WTC11 (cell line): ENCODE data around the gene TRAPPC10. TPM values are rescaled to one million over a fixed set of nuclear protein-coding genes. Genes with fewer than 3 reads are reported as not detected.

Source experiments
- ATAC-seq: fragments of 200-7000 bp; cut with Tn5 transposase; 2 replicates; pipeline ENCODE4 v1.10.0; 2021; ENCODE audit warnings: mild to moderate bottlenecking, moderate library complexity
- CTCF ChIA-PET: fragments of 300-600 bp; sonication (Branson Sonifier 250); formaldehyde crosslinking; loops from one replicate; lab custom pipeline; 2021; ENCODE audit warnings: antibody characterized with exemption; lab: Charles Lee
- POLR2A ChIA-PET: fragments of 350-600 bp; sonication (Branson Sonifier 250); formaldehyde crosslinking; loops from one replicate; lab custom pipeline; 2021; ENCODE audit warnings: antibody characterized with exemption; lab: Charles Lee
- DNase-seq: peaks from one replicate; pipeline ENCODE4 v3.0.0; 2021; ENCODE audit warnings: low spot score
- H3K27ac Mint-ChIP-seq: 2 replicates; pipeline ENCODE4 v1.8.0; 2021; ENCODE audit warnings: mixed read lengths
- H3K27me3 Mint-ChIP-seq: 2 replicates; pipeline ENCODE4 v1.8.0; 2021; ENCODE audit warnings: low read depth, mild to moderate bottlenecking, moderate library complexity, mixed read lengths
- H3K36me3 Mint-ChIP-seq: 2 replicates; pipeline ENCODE4 v1.8.0; 2021; ENCODE audit warnings: mixed read lengths
- H3K4me1 Mint-ChIP-seq: 2 replicates; pipeline ENCODE4 v1.8.0; 2022; ENCODE audit warnings: mixed read lengths
- H3K4me3 Mint-ChIP-seq: 2 replicates; pipeline ENCODE4 v1.8.0; 2021; ENCODE audit warnings: mild to moderate bottlenecking, moderate library complexity, mixed read lengths
- H3K9me3 Mint-ChIP-seq: 2 replicates; pipeline ENCODE4 v1.8.0; 2021; ENCODE audit warnings: mixed read lengths
- ATF2 ChIP-seq: sonication (generic); formaldehyde crosslinking; IDR thresholded peaks from 2 replicates; pipeline ENCODE4 v1.8.1; 2022; ENCODE audit warnings: low read depth, missing genetic modification reagents, borderline replicate concordance
- ELF4 ChIP-seq: sonication (generic); formaldehyde crosslinking; IDR thresholded peaks from 2 replicates; pipeline ENCODE4 v1.8.1; 2022; ENCODE audit warnings: low read depth, mild to moderate bottlenecking, moderate library complexity, missing genetic modification reagents
- ESRRA ChIP-seq: sonication (generic); formaldehyde crosslinking; IDR thresholded peaks from 2 replicates; pipeline ENCODE4 v1.8.1; 2022; ENCODE audit warnings: mild to moderate bottlenecking, missing genetic modification reagents, borderline replicate concordance
- FOXP4 ChIP-seq: sonication (generic); formaldehyde crosslinking; IDR thresholded peaks from 2 replicates; pipeline ENCODE4 v1.8.0; 2022; ENCODE audit warnings: mild to moderate bottlenecking, missing genetic modification reagents
- IRF1 ChIP-seq: sonication (generic); formaldehyde crosslinking; IDR thresholded peaks from 2 replicates; pipeline ENCODE4 v1.8.0; 2023; ENCODE audit warnings: missing genetic modification reagents
- IRF2 ChIP-seq: sonication (generic); formaldehyde crosslinking; IDR thresholded peaks from 2 replicates; pipeline ENCODE4 v1.8.0; 2022; ENCODE audit warnings: low read depth, missing genetic modification reagents, borderline replicate concordance
- NR3C1 ChIP-seq: sonication (generic); formaldehyde crosslinking; conservative IDR thresholded peaks from 2 replicates; pipeline ENCODE4 v1.8.1; 2023; ENCODE audit warnings: low read depth, mild to moderate bottlenecking, missing genetic modification reagents
- RELA ChIP-seq: sonication (generic); formaldehyde crosslinking; IDR thresholded peaks from 2 replicates; pipeline ENCODE4 v1.8.1; 2022; ENCODE audit warnings: missing genetic modification reagents, mild to moderate bottlenecking, borderline replicate concordance
- SP1 ChIP-seq: sonication (generic); formaldehyde crosslinking; conservative IDR thresholded peaks from 2 replicates; pipeline ENCODE4 v1.8.1; 2022; ENCODE audit warnings: missing genetic modification reagents
- TEAD1 ChIP-seq: sonication (generic); formaldehyde crosslinking; IDR thresholded peaks from 2 replicates; pipeline ENCODE4 v1.8.0; 2022; ENCODE audit warnings: mild to moderate bottlenecking, missing genetic modification reagents
- ZNF396 ChIP-seq: fragments of 250-450 bp; sonication (Bioruptor Pico); IDR thresholded peaks from 2 replicates; pipeline ENCODE4 v1.8.0; 2021; ENCODE audit warnings: mild to moderate bottlenecking, moderate library complexity, borderline replicate concordance
- ZNF512 ChIP-seq: sonication (generic); formaldehyde crosslinking; IDR thresholded peaks from 2 replicates; pipeline ENCODE4 v1.8.1; 2022; ENCODE audit warnings: missing genetic modification reagents, borderline replicate concordance
- total RNA-seq: library from RNA; stranded (reverse); gene quantifications from 3 replicates; pipeline ENCODE4 v1.2.3, GENCODE V29; 2021

The TRAPPC10 gene
- total RNA-seq, 1 experiment from 2014 or later, result 34.5 TPM

GRCh38 chr21:44005071-44005470 is 7.0 kb upstream of the TRAPPC10 start:
- Mint-ChIP-seq H3K9me3 (no peaks in the 10 kb centered on the region), H3K27ac (no peak overlapping the region), H3K27me3 (no peaks in the 10 kb centered on the region), H3K4me3 (no peak overlapping the region), H3K4me1 (peaks cover under 1% of the 10 kb centered on the region), H3K36me3 (no peaks in the 10 kb centered on the region)
- CTCF ChIA-PET, result no interaction called here
- TF ChIP-seq ESRRA (CRISPR knock-in tag) (no peak), RELA (CRISPR knock-in tag) (no peak), NR3C1 (CRISPR knock-in tag) (no peak)
- POLR2A ChIA-PET, result no interaction called here
- DNase-seq (no peak), ATAC-seq (no peak)

GRCh38 chr21:44005593-44005992 is 6.5 kb upstream of the TRAPPC10 start:
- Mint-ChIP-seq H3K36me3 (no peaks in the 10 kb centered on the region), H3K27ac (no peak overlapping the region), H3K4me1 (peaks cover 6% of the 10 kb centered on the region), H3K9me3 (no peaks in the 10 kb centered on the region), H3K4me3 (no peak overlapping the region), H3K27me3 (no peaks in the 10 kb centered on the region)
- DNase-seq (no peak), ATAC-seq (no peak)
- ChIA-PET CTCF (interaction anchor here (0.6 kb wide), 1 partner anchor 63 kb away, joined by 3 read pairs; no protein-coding TSS in a partner anchor), POLR2A (no interaction called here)
- TF ChIP-seq TEAD1 (no peak), SP1 (no peak), ZNF396 (CRISPR knock-in tag) (no peak), ZNF512 (CRISPR knock-in tag) (no peak), ATF2 (CRISPR knock-in tag) (no peak), IRF2 (CRISPR knock-in tag) (no peak), ELF4 (CRISPR knock-in tag) (no peak)

- CTCF ChIA-PET, result interaction anchor here (0.6 kb wide), 1 partner anchor 62 kb away, joined by 3 read pairs; no protein-coding TSS in a partner anchor
- no peaks in the 10 kb centered on the region for H3K36me3 Mint-ChIP-seq
These were observed 6.0 kb upstream of the TRAPPC10 start for GRCh38 chr21:44006017-44006619.

More at GRCh38 chr21:44006017-44006619, 6.0 kb upstream of the TRAPPC10 start:
- DNase-seq (no peak), ATAC-seq (no peak)
- Mint-ChIP-seq H3K4me1 (peaks cover 11% of the 10 kb centered on the region), H3K9me3 (no peaks in the 10 kb centered on the region), H3K4me3 (no peak overlapping the region), H3K27me3 (no peaks in the 10 kb centered on the region), H3K27ac (0 out of 2 replicates have a peak overlapping the region, but pooled peaks have one; percentile 74)
- TF ChIP-seq IRF1 (CRISPR knock-in tag) (no peak), FOXP4 (CRISPR knock-in tag) (no peak), IRF2 (CRISPR knock-in tag) (no peak)
- POLR2A ChIA-PET, result no interaction called here
